Left lobe of liver (tissue), 2 donors: Measurements from ENCODE around the gene SOCS2. TPM values are rescaled to one million over a fixed set of nuclear protein-coding genes. Genes with fewer than 3 reads are reported as not detected.
A peak's percentile ranks its signal among the peaks of the same experiment; 100 is the strongest.

ENCODE experiments used
- ATAC-seq: fragments of 200-7000 bp; cut with Tn5 transposase; one replicate; pipeline ENCODE4 v1.9.1; 2020; ENCODE audit warnings: mild to moderate bottlenecking, moderate library complexity
- DNase-seq: peaks from one replicate; pipeline ENCODE4 v3.0.0-alpha.2; 2020; ENCODE audit warnings: low spot score
- total RNA-seq: library from RNA; stranded (reverse); gene quantifications from one replicate; pipeline ENCODE4 v1.2.1, GENCODE V29; 2021
- donor health status: DM: no; HTN: no; CAD: no; lungs with moderate emphysema.
- donor health status: DM: no; HTN: yes; CAD: no.

SOCS2 gene
- total RNA-seq, 1 donor from 2014 or later: 3.1 TPM

- DNase-seq: no peak
- no peak for ATAC-seq
Observed at GRCh38 chr12:93565760-93566159, 6.7 kb upstream of the SOCS2 start.

- ATAC-seq: no peak
Observed at GRCh38 chr12:93567174-93567573, 5.3 kb upstream of the SOCS2 start.

GRCh38 chr12:93568091-93568490 lies 4.4 kb upstream of the SOCS2 start:
- no peak for ATAC-seq
- DNase-seq: no peak

More at GRCh38 chr12:93567174-93567573, 5.3 kb upstream of the SOCS2 start:
- no peak for DNase-seq

GRCh38 chr12:93569301-93569655 lies 3.2 kb upstream of the SOCS2 start:
- DNase-seq (no peak), ATAC-seq (no peak)

- DNase-seq (peak; percentile 72), ATAC-seq (peak; percentile 57)
Observed at GRCh38 chr12:93569656-93570551, 2.6 kb upstream of the SOCS2 start.

- DNase-seq (peak; percentile 92), ATAC-seq (peak; percentile 84)
Observed at GRCh38 chr12:93570552-93571364, 1.7 kb upstream of the SOCS2 start.

GRCh38 chr12:93571365-93571924 lies 1.0 kb upstream of the SOCS2 start:
- DNase-seq (peak; percentile 63), ATAC-seq (peak; percentile 9)

- peak; percentile 4 for ATAC-seq
- no peak for DNase-seq
Observed at GRCh38 chr12:93572712-93573551, 457 bp downstream of the SOCS2 start.

- no peak for ATAC-seq
- DNase-seq: no peak
Observed at GRCh38 chr12:93573552-93574223, 1.2 kb downstream of the SOCS2 start.

- ATAC-seq: no peak
- DNase-seq: no peak
Observed at GRCh38 chr12:93577222-93577621, 4.7 kb downstream of the SOCS2 start.

GRCh38 chr12:93578221-93578620 lies 5.7 kb downstream of the SOCS2 start:
- ATAC-seq: no peak
- no peak for DNase-seq

GRCh38 chr12:93580682-93581081 lies 8.2 kb downstream of the SOCS2 start:
- no peak for ATAC-seq
- DNase-seq: no peak

GRCh38 chr12:93581370-93581769 lies 8.9 kb downstream of the SOCS2 start:
- no peak for DNase-seq
- ATAC-seq: no peak

GRCh38 chr12:93582351-93582750 lies 9.9 kb downstream of the SOCS2 start:
- ATAC-seq: no peak

GRCh38 chr12:93583627-93584392 lies 11.3 kb downstream of the SOCS2 start:
- ATAC-seq: no peak
- DNase-seq: no peak

More at GRCh38 chr12:93582351-93582750, 9.9 kb downstream of the SOCS2 start:
- no peak for DNase-seq

GRCh38 chr12:93585247-93585646 lies 12.8 kb downstream of the SOCS2 start:
- no peak for DNase-seq
- ATAC-seq: no peak

- no peak for DNase-seq
- ATAC-seq: peak; percentile 23
Observed at GRCh38 chr12:93587611-93588010, 15.1 kb downstream of the SOCS2 start.

GRCh38 chr12:93589081-93589480 lies 16.6 kb downstream of the SOCS2 start:
- no peak for ATAC-seq
- DNase-seq: no peak

GRCh38 chr12:93591137-93591868 lies 18.8 kb downstream of the SOCS2 start:
- ATAC-seq: peak; percentile 88
- peak; percentile 61 for DNase-seq
